Embryonic facial prominence (tissue), 1 donor: ENCODE data around the gene OR4F16.
"Not testable (repeated sequence)": the region's sequence is repeated elsewhere in the genome, so short reads cannot be mapped to it uniquely, and the experiment has no call there.

Source experiments
- DNase-seq: peaks from one replicate; pipeline ENCODE4 v3.0.0-alpha.2; 2016; ENCODE audit errors: extremely low spot score

OR4F16 gene

GRCh38 chr1:686554-686953 is at the start of gene OR4F16:
Gene OR4F16 (minus strand): TSS chr1:686654. CDS start chr1:686654, 0 bp downstream.
- DNase-seq, result not testable (repeated sequence)

DNA sequence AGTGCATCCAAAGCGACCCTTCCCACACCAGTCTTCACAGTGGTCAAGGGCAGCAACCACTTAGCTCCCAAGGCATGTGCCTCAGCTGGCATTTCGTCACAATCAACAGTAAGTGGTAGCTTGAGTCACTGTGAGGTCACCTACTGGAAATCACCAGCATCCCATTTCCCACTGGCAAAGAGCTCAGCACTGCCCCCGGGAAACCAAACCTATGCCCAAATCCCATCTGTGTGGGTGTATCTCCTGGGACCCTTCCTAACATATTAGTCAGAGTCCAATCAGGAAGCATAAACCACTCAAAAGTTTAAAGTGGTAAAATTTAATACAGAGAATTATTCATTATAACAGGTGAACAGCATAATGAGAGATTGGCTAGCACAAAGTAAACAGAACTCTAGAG is 47.2 kb upstream of the OR4F16 start:
- not testable (repeated sequence) for DNase-seq

DNA sequence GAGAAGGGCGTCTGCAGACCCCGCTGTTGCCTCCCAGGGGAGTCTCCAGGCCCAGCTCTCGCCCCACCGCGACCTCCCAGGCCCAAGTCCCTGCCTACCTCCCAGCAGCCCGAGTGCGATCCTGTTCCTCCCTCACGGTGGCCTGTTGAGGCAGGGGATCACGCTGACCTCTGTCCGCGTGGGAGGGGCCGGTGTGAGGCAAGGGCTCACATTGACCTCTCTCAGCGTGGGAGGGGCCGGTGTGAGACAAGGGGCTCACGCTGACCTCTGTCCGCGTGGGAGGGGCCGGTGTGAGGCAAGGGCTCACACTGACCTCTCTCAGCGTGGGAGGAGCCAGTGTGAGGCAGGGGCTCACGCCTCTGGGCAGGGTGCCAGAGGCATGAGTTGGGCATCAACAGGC is 40.6 kb upstream of the OR4F16 start:
- not testable (repeated sequence) for DNase-seq
